Amniotic epithelial cell (primary cell): ENCODE results near the gene PRKG2.

Experiments
- DNase-seq: peaks from one replicate; pipeline ENCODE4 v3.0.0-alpha.2; 2010; ENCODE audit warnings: low read depth

PRKG2 gene

DNA sequence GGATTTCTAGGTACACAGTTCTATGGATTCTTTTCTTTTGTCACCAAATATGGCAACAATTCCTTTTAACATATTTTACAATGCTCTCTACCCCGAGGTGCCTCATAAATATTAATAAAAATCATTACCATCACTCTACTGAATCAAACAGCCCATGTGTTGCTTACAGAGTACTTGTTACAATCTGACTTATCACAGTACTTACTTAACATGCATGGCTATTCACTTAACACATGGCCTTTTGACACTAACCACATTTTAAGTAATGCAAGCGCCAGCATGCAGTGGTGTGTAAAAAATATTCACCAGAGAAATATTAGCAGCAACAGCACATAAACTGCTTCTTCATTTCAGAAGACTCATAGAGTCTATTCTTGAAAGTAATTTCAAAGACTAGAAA lies 119.6 kb downstream of the PRKG2 start:
- no peak for DNase-seq

DNA sequence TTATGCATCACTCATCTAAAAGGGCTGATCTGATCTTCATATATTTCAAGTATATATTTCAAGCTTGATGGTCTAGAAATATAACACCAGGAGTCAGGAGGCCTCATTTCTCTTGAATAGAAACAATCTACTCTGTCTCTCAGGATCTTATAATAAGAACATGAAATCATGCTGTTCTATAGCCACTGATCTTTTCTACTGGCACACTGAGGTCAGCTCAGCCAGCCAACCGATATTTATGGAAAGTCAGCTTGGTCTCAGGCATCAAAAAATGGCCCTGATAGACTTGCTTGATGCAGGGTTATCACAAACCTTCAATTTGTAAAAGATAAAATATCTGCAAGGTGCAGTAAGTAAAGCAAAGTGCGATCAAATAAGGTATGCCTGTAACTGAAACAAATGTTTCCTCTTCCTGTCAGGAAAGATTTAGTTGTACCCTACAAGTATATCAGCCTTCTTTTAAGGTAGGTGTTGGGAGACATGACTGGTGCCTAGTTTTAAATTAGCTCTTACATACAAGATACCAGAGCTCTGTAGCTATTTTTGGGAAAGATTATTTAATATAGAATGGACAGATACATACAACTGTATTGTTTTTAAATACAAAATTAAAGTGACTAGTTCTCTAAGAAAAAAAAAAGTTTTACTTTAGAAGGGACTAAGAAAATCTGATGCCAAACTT lies 121.2 kb downstream of the PRKG2 start:
- DNase-seq = no peak

GRCh38 chr4:81085979-81086378 lies 129.0 kb downstream of the PRKG2 start:
- DNase-seq = no peak

GRCh38 chr4:81085291-81085690 lies 129.7 kb downstream of the PRKG2 start:
- no peak for DNase-seq

DNA sequence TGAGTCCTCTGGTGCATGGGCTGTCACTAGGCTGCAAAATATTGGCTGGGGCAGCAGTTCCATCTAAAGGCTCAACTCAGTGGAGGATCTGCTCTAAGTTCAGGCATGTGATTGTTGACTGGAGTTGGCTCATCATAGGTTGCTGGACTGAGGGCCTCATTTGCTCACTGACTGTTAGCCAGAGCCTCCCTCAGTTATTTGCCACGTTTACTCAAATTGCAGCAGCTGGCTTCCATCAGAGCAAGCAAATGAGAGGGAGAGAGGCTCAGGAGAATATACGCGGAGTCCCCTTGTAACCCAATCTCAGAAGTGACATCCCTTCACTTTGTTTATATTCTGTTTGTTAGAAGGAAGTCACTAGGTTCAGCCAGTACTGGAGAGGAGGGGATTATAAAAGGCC lies 130.4 kb downstream of the PRKG2 start:
- no peak for DNase-seq

DNA sequence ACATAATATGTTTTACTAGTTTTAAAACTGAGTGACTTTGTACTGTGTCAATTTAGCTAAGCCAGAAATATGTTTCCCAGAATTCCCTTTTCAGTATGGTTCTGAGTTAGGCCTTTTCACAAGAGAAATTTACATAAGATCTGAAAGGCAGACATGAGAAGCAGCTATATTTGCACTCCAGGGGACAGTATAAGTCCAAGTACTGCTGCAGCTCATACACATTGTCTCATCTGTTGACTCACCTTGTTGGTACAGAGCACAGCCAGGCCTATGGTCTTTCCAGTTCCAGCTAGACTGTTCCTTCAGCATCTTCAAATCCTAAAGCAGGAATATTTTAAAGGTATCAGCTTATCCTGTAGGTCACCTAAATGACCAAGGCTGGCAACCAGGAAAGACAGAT lies 131.0 kb downstream of the PRKG2 start:
- DNase-seq = no peak

GRCh38 chr4:81081156-81081555 lies 133.9 kb downstream of the PRKG2 start:
- DNase-seq = no peak

- no peak for DNase-seq
Measured at GRCh38 chr4:81071013-81071412, 144.0 kb downstream of the PRKG2 start.

DNA sequence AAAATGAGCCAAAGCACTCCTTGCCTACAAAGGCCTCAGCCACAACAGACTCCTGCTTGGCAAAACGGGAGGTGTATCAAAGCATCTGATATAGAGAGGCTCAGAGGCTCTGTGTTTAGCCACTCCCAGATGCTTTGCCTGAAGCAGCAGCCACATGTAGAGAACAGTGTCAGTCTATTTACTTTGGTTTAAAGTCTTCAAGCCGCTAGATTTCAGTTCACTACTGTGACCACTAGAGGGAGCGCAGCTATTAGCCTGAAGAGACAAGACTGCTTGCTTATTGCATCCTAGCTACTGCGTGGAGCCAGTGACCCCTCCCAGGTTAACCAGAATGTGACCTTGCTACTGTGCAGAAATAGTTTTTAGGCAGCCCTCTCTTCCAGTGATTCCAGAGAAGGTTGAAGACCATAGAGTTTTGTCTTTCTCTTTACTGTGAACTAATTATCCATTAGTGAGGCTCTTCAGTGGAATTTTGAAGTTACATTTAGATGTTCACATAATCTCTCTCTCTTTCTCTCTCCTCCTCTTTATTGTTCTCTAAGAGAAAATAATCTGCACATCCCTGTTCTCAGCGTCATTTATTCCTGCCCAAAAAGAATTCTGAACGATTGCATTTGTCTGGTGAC lies 145.2 kb downstream of the PRKG2 start:
- DNase-seq = peak; percentile 77

- no peak for DNase-seq
Measured at GRCh38 chr4:81065446-81065845, 149.6 kb downstream of the PRKG2 start.

GRCh38 chr4:81062001-81062400 lies 153.0 kb downstream of the PRKG2 start:
- DNase-seq = no peak

GRCh38 chr4:81061344-81061730 lies 153.7 kb downstream of the PRKG2 start:
- DNase-seq = no peak

- DNase-seq = no peak
Measured at GRCh38 chr4:81060587-81061343, 154.3 kb downstream of the PRKG2 start.

DNA sequence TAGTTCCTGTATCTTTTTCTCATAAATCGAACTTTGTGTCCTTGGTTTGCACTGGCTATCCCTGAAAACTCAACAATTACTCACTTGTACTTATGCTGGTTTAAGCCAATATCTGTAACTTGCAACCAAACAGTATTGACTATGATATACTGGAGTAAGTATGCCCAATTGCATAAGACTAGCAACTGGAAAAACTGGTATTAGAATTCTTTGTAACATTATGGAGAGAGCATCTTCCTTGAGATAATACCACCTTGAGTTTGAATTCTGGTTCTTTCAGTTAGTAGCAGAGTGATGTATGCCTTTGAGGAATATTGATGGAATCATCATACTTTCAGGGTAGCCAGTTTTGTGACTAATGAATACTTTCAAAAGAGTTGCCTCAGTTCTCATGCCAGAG lies 156.4 kb downstream of the PRKG2 start:
- DNase-seq = no peak

- DNase-seq = peak; percentile 50
Measured at GRCh38 chr4:81052119-81053068, 162.6 kb downstream of the PRKG2 start.

- no peak for DNase-seq
Measured at GRCh38 chr4:81049907-81050306, 165.1 kb downstream of the PRKG2 start.

DNA sequence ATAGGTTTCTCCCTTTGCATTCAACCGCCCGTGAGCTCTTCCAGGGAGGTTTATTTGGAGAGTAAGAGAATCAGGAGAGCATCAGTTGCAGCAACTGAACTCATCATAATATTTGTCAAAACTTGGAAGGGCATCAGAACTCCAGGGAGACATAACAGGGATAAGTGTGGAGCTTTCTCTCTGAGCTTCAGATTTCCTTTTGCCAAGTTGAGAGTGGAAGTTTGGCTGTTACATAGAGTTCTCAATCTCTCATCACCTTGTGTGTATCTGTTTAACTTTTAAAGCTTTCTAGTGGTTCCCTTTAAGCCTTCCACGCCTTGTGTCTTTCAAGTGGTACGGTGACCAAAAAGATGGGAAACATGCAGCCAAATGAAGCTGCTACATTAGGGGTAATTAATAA lies 165.7 kb downstream of the PRKG2 start:
- DNase-seq = no peak

DNA sequence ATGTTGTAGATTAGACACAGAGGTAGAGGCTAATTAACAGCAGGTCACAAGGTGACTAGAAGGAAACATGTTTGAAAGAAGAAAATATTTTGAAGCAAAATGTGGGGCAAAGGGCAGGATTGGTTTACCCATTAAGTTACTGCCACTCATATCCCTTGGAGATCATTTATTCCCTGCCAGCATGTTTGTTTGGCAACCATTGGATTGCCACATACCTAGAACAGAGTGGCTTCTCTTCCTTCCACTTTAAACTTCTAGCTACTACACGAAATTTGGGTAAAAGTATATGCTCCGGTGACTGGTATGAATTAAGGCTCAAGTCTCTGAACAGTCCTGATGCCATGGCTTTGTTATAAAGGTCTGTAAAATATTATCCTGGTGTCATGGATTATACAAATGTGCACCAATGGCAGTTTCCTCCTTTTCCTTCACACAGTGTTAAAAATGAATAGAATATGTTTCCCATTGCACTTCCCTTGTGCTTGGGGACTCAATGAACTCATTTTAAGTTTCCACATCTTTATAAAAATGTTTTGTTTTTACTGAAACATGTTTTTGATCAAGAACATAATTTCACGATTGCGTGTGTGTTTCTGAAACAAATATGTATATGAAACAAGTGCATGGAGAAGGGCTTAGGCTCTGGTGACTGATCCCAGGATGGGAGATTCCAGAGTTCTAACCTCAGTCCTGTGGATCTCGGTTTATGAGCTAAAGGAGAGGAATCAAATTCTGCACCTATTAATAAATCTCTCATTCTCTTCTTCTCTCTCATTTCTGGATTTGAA lies 172.2 kb downstream of the PRKG2 start:
- DNase-seq = no peak

- peak; percentile 33 for DNase-seq
Measured at GRCh38 chr4:81040012-81040659, 174.9 kb downstream of the PRKG2 start.

DNA sequence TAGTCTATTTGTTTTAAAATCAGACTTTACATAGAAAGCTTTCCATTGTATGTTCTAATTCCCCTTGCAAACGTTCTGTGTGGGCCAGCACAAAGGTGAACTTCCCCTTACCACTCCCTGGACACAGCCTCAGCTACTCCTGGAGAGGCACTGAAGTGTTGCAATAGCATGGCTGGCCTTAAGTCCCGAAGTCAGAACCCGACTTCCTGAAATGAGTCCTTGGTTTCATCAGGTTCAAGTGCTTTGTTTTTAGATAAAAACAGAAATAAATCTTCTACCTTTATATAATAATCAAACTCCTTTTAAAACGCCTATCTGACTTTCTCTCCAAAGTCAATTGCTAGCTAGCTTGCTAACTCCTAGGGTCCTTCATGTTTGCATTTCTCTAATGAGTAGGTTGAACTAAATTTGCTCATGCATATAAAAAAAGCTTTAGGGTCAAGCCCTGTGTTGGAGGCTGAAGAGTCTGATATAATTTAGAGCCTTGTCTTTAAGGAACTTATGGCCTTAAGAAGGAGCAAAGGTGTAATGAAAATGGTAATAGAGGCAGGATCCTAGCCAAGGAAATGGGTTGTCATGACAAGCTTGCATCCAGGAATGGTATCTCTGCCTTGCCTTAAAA lies 175.6 kb downstream of the PRKG2 start:
- peak; percentile 20 for DNase-seq
